Right atrium auricular region (tissue), 2 donors: Measurements from ENCODE around the gene TMEM74B. TPM values are rescaled to one million over a fixed set of nuclear protein-coding genes. Genes with fewer than 3 reads are reported as not detected.

Experiments used
- DNase-seq: peaks from one replicate; pipeline ENCODE4 v3.0.0-alpha.2; 2019; ENCODE audit warnings: low spot score
- H3K27ac ChIP-seq, 2 donors: fragments of 200-600 bp; sonication (generic); 1 replicate in 1 of 2; 2 replicates in 1 of 2; pipeline ENCODE4 v1.5.1; 2016 to 2019
- H3K27me3 ChIP-seq, 2 donors: fragments of 200-600 bp; sonication (generic); one replicate each; pipeline versions ENCODE4 v1.5.1 to v1.6.0; 2017 to 2019
- H3K36me3 ChIP-seq: fragments of 200-600 bp; sonication (generic); one replicate; pipeline ENCODE4 v1.5.1; 2016
- H3K4me1 ChIP-seq, 2 donors: fragments of 200-600 bp; sonication (generic); one replicate each; pipeline versions ENCODE4 v1.5.1 to v1.6.0; 2017 to 2019
- H3K4me3 ChIP-seq, 2 donors: fragments of 200-600 bp; sonication (generic); 1 replicate in 1 of 2; 2 replicates in 1 of 2; pipeline ENCODE4 v1.5.1; 2017 to 2019; ENCODE audit warnings: mild to moderate bottlenecking in 1 of 2, moderate library complexity in 1 of 2
- H3K9me3 ChIP-seq, 2 donors: fragments of 200-600 bp; sonication (generic); one replicate each; pipeline ENCODE4 v1.5.1; 2019
- CTCF ChIP-seq, 2 donors: fragments of 200-600 bp; sonication (generic); IDR thresholded peaks; one replicate each; pipeline ENCODE4 v1.5.1; 2019; ENCODE audit warnings: antibody characterized with exemption in 2 of 2
- total RNA-seq, 2 donors: library from RNA; depleted of rRNA; stranded (reverse); fragments of >200 nt; gene quantifications; one replicate each; pipeline ENCODE4 v1.1.0, GENCODE V29; 2016

TMEM74B gene
- total RNA-seq, 2 donors from 2014 or later, result 0.83 to 4.6 TPM

DNA sequence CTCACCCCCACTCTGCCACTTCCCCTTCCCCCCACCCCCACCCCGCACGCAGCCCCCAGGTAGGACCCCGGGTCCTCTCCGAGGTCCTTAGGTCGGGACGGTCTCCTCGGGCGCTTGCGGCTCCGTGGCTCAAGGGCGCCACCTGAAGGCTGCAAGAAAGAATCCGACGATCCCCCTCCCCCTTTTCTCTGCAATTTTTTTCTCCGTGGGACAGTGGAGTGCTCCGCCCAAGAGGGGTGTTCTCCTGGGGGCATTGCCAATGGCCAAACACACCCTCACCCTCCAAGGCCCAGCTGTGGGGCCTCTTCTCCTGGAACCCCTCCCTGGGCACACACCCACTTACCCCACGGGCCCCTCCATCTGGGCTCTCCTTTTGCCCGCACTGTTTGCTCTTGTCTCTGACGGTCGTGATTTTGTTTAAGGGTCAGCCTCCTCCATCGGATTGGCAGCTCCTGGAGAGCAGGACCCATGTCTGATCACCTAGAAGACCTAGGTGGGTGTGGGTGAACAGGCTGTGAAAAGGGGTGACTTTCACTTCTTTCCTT, 1.1 kb upstream of the TMEM74B start:
- peaks cover 0 to 42% of the 10 kb centered on the region in 2 donors for H3K4me1 ChIP-seq
- H3K9me3 ChIP-seq, result no peaks in the 10 kb centered on the region
- TF ChIP-seq CTCF (IDR thresholded peaks at IDR 0.05), result peak; percentile 60 to 75
- H3K36me3 ChIP-seq, result no peaks in the 10 kb centered on the region
- H3K4me3 ChIP-seq, result peak overlapping the region; percentile 52 to 67
- peak overlapping the region; percentile 35 to 60 for H3K27ac ChIP-seq
- no peak for DNase-seq
- H3K27me3 ChIP-seq, result no peaks in the 10 kb centered on the region

- peaks cover 0 to 37% of the 10 kb centered on the region in 2 donors for H3K4me1 ChIP-seq
- H3K9me3 ChIP-seq, result no peaks in the 10 kb centered on the region
- no peaks in the 10 kb centered on the region for H3K36me3 ChIP-seq
- H3K4me3 ChIP-seq, result peak overlapping the region; percentile 52 to 67
- no peaks in the 10 kb centered on the region for H3K27me3 ChIP-seq
- TF ChIP-seq CTCF (IDR thresholded peaks at IDR 0.05), result no peak
- H3K27ac ChIP-seq, result peak overlapping the region; percentile 35 to 60
- DNase-seq, result no peak
Measured at GRCh38 chr20:1185316-1185741, 548 bp upstream of the TMEM74B start.

GRCh38 chr20:1184260-1184637, 532 bp downstream of the TMEM74B start:
- Histone ChIP-seq H3K4me1 (peaks cover 0 to 37% of the 10 kb centered on the region in 2 donors), H3K36me3 (no peaks in the 10 kb centered on the region), H3K4me3 (peak overlapping the region; percentile 52 to 67), H3K27ac (no peak overlapping the region), H3K9me3 (no peaks in the 10 kb centered on the region), H3K27me3 (no peaks in the 10 kb centered on the region)
- DNase-seq, result no peak
- no peak for TF ChIP-seq CTCF (IDR thresholded peaks at IDR 0.05)

DNA sequence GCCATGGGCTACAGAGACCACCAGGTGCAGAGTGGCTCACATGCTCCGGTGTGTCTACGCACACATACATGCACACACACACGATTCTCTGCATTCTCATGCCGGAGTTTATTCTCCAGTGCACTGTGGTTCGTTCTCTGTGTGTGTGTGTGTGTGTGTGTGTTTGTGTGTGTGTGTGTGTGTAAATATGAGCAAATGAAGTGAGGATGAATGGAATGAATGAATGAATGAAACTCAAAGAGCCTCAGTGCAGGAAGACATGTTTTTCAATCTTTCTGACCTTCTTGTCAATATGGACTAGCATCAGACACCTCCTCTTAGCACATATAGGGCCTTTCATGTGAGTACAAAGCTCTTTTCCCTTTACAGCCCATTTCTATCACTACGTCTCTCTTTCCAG, 1.6 kb downstream of the TMEM74B start:
- no peak for TF ChIP-seq CTCF (IDR thresholded peaks at IDR 0.05)
- Histone ChIP-seq H3K9me3 (no peaks in the 10 kb centered on the region), H3K27ac (no peak overlapping the region), H3K4me3 (no peak overlapping the region), H3K27me3 (no peaks in the 10 kb centered on the region), H3K4me1 (peaks cover 0 to 37% of the 10 kb centered on the region in 2 donors), H3K36me3 (no peaks in the 10 kb centered on the region)
- no peak for DNase-seq

DNA sequence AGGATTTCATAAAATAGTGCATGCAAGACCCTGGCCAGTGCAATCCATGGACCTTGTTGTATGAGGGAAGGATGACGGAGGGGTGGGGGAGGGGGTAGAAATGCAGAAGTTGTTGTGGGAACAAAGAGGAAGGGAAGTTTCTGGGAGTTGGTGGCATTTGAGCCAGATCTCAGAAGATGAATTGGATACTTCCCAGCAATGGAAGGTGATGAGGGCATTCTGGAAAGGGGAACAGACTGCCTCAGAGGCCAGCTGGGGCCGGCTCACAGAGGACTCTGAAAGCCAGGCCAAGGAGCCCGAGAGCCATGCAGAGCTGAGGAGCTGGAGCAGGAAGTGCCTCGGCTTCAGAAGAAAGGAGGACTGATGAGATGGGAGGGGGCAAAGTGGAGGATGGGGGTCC, 2.7 kb downstream of the TMEM74B start:
- H3K36me3 ChIP-seq, result no peaks in the 10 kb centered on the region
- no peak overlapping the region for H3K27ac ChIP-seq
- peaks cover 0 to 29% of the 10 kb centered on the region in 2 donors for H3K4me1 ChIP-seq
- no peak for TF ChIP-seq CTCF (IDR thresholded peaks at IDR 0.05)
- H3K27me3 ChIP-seq, result no peaks in the 10 kb centered on the region
- H3K9me3 ChIP-seq, result no peaks in the 10 kb centered on the region
- no peak overlapping the region for H3K4me3 ChIP-seq
- DNase-seq, result no peak

GRCh38 chr20:1180949-1181348, 3.8 kb downstream of the TMEM74B start:
- no peak for TF ChIP-seq CTCF (IDR thresholded peaks at IDR 0.05)
- Histone ChIP-seq H3K4me3 (no peak overlapping the region), H3K9me3 (no peaks in the 10 kb centered on the region), H3K36me3 (no peaks in the 10 kb centered on the region), H3K4me1 (peaks cover 0 to 19% of the 10 kb centered on the region in 2 donors), H3K27ac (no peak overlapping the region), H3K27me3 (no peaks in the 10 kb centered on the region)
- DNase-seq, result no peak
